CD4-positive, alpha-beta T cell treated with Interleukin-15 for 1 hour (primary cell): ENCODE data around the gene RELB.
"Not testable (repeated sequence)": the region's sequence is repeated elsewhere in the genome, so short reads cannot be mapped to it uniquely, and the experiment has no call there.

ENCODE experiments used
- DNase-seq: peaks from one replicate; pipeline ENCODE4 v3.0.0-alpha.2; 2020

The RELB gene

DNA sequence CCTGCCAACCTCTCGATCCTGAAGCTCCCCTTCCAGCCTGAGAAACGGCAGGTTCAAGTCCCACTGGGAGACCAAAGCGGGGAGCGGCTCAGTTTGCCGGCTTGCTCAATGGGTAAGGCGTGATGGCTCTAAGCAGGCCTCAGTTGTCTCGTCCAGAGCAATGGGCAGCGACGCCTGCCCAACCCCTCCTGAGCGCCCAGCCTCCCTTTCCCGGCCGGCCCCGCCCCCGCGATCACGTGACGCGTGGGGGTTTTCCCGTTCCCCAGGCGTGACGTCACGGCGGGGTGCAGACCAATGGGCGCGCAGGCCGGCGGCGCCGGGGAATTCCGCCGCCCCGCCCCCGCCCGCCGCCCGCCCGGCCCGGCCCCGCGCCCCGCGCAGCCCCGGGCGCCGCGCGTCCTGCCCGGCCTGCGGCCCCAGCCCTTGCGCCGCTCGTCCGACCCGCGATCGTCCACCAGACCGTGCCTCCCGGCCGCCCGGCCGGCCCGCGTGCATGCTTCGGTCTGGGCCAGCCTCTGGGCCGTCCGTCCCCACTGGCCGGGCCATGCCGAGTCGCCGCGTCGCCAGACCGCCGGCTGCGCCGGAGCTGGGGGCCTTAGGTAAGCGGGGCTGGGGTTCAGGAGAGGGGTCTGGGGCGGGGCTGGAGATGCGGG lies at the start of gene RELB:
Gene RELB, plus strand, starts transcription at position 378 of the 653 bp plus-strand sequence. Its CDS starts 116 bp downstream, at position 494.
- DNase-seq: peak; percentile 95

GRCh38 chr19:44954278-44954648 lies 47.0 kb upstream of the RELB start:
- DNase-seq: no peak

DNA sequence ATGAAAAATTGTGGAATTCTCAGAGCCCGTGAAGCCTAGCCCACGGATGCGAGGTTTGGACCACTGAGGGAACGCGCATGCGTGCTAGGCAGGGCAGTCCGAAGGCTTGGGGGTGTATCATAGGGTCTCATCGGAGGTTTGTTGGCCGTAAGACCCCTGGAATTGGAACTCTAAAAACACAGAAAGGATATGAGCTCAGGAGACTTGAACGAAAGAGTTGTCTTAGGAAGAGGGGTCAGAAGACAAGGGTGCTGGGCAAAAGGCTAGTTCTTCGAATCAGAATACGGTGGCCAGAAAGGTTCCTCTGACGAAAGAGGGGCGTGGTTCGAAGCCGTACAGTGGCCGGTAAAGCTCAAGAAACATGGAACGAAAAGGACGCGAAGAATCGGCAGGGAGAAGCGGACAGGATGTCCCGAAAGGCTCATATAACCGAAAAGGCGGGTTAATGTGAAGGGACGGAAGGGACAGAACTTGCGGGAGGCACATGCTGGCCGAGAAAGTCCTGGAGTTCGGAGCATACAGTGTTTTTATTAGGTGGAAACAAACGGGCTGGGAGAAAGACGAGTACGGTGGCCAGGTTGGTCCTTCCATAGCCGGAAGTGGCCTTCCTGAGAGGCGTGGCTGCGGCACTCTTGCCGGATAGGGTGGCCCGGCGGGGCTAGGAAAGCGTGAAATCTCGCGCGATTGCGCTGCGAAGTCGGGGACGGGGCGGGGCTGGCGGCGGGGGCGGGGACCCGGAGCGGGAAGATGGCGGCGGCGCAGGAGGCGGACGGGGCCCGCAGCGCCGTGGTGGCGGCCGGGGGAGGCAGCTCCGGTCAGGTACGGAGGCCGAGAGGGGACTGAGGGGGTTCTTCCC lies 46.4 kb upstream of the RELB start, which contains the start of gene CLPTM1:
Gene CLPTM1, plus strand, starts transcription at position 732 of the 856 bp plus-strand sequence. Its CDS starts 16 bp downstream, at position 748.
- peak; percentile 96 for DNase-seq

- no peak for DNase-seq
These were observed 45.5 kb upstream of the RELB start for GRCh38 chr19:44955505-44956439.

DNA sequence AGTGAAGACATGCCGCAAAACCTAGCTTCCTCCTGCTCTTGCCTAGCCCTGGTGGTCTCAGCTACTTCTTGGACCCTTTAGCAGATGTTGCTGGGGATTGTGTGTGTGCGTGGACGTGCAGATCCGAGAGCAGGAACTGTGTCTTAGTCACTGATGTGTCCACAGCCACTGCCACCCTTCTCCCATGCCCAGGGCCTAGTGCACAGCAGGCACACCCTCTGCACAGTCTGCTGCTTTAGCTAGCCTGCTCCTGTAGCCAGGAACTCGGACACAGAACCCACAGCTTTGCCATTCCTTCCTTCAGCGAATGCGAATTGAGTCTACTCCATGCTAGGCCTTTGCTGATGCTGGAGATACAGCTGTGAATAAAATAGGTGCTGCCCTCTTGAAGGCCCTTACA lies 43.7 kb upstream of the RELB start:
- DNase-seq: no peak

GRCh38 chr19:44958090-44958489 lies 43.2 kb upstream of the RELB start:
- no peak for DNase-seq

GRCh38 chr19:44959691-44960090 lies 41.6 kb upstream of the RELB start:
- no peak for DNase-seq

- DNase-seq: peak; percentile 25
These were observed 40.1 kb upstream of the RELB start for GRCh38 chr19:44960906-44961728.

DNA sequence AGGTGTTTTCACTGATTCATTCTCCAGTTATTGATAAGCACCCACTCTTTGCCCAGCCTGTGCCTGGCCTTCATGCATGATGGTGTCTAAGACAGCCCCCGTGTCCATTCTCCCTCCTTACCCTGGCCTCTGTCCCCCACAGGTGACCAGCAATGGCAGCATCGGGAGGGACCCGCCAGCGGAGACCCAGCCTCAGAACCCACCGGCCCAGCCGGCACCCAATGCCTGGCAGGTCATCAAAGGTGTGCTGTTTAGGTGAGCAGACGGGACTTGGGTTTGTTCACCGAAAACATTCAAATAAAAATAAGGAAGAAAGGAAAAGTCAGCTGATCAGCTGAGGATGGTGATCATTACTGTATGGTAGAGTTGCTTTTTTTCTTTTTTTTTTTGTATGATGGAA lies 39.4 kb upstream of the RELB start:
- DNase-seq: no peak

DNA sequence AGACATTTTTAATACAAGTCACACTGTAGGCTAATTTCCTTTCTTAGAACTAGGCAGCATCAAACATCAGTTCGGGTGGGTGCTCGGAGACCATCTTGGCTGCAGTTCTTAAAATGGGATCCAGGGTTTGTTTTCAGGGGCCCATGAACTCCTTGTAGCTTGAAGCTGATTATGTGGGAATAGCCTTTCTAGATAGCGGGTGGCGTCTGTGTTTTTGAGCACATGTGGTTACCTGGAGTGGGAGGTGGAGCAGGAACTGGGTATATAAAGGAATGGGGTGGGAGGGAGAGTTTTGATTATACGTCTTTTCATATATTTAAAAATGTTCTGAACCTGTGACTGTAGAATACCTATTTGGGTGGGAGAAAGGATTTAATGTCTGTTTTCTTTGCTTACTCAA lies 33.1 kb upstream of the RELB start:
- DNase-seq: no peak

- DNase-seq: no peak
These were observed 32.6 kb upstream of the RELB start for GRCh38 chr19:44968670-44969069.

DNA sequence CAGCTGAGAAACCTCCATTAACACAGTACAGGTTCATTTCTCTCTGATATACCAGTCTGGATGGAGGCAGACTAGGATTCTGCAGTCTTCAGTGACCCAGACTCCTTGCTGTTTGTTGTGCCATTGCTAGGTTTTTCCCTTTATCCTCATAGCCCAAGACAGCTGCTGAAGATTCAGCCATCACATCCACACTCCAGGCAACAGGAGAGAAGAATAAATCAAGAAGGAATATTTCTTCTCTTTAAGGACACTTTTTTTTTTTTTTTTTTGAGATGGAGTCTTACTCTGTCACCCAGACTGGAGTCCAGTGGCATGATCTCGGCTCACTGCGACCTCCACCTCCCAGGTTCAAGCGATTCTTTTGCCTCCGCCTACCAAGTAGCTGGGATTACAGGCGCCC lies 31.8 kb upstream of the RELB start:
- DNase-seq: no peak

- DNase-seq: not testable (repeated sequence)
These were observed 29.8 kb upstream of the RELB start for GRCh38 chr19:44971451-44971850.

DNA sequence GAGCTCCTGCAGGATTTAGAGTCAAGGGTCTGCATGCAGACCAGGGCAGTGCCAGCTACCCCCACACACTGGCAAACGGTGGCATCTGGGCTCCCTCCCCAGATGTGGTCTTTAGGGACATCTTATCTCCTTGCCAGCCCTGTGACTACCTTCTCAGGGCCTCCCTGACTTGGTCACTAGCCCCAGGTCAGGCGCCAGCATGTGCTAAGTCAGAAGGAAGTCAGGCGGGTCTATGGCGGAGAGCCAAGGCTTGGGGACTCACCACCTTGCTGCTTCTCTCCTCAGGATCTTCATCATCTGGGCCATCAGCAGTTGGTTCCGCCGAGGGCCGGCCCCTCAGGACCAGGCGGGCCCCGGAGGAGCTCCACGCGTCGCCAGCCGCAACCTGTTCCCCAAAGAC lies 28.5 kb upstream of the RELB start:
- no peak for DNase-seq

GRCh38 chr19:44973982-44974735 lies 27.1 kb upstream of the RELB start:
- no peak for DNase-seq

DNA sequence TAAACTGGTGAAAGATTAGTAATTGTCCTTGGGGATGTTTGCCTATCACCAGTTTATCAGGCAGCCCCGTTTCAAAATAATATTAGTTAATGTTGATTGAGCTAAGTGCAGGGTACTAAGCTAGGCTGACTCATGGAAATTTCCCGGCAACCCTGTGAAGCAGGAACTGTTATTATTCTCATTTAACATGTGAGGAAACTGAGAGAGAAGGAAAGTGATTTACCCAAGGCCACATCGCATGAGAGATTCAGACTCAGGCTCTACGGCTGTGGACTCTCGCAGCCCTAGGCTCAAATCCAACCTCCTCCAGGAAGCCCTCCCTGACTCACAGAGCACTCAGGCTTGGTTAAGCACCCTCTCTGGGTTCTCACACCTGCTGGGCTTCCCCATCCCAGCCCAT lies 26.4 kb upstream of the RELB start:
- DNase-seq: no peak

- no peak for DNase-seq
These were observed 25.8 kb upstream of the RELB start for GRCh38 chr19:44975444-44975843.

DNA sequence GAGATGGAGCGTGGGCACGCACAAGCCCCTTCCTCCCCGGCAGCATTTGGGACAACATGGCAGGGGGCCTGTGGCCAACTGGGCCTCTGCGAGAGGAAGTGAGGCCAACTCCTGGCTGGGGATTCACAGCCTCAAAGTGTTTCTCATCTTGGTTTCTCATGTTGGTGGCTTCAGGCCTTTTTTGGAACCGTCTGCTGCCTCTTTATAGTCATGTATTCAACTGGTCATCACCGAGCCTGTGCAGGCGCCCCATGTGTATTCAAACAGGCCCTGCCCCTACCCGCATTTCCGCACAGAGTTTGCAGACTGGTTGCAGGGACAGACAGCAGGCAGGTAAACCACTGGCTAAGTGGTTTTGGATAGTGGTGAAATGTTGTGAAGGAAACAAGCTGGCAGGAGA lies 17.3 kb upstream of the RELB start:
- DNase-seq: no peak

- no peak for DNase-seq
These were observed 15.8 kb upstream of the RELB start for GRCh38 chr19:44985445-44985844.

GRCh38 chr19:44986389-44986788 lies 14.9 kb upstream of the RELB start:
- no peak for DNase-seq

GRCh38 chr19:44987148-44987675 lies 14.1 kb upstream of the RELB start:
- no peak for DNase-seq
